Tibial artery (tissue), 4 donors: ENCODE data around the gene SLC4A3.

Source experiments
- DNase-seq, 2 donors: peaks; one replicate each; pipeline ENCODE4 v3.0.0-alpha.2; 2019
- H3K27ac ChIP-seq, 2 donors: fragments of 200-600 bp; sonication (generic) in 1 of 2; 1 replicate in 1 of 2; 2 replicates in 1 of 2; pipeline ENCODE4 v1.5.1; 2018 to 2019; ENCODE audit warnings: mild to moderate bottlenecking in 1 of 2
- H3K27me3 ChIP-seq, 2 donors: fragments of 200-600 bp; sonication (generic) in 1 of 2; one replicate each; pipeline versions ENCODE4 v1.5.1 to v1.6.0; 2016 to 2019
- H3K36me3 ChIP-seq, 3 donors: fragments of 200-600 bp; sonication (generic) in 2 of 3; one replicate each; pipeline ENCODE4 v1.5.1; 2016 to 2019; ENCODE audit warnings: mild to moderate bottlenecking in 2 of 3
- H3K4me1 ChIP-seq, 4 donors: fragments of 200-600 bp; sonication (generic) in 2 of 4; 1 replicate in 3 of 4; 2 replicates in 1 of 4; pipeline ENCODE4 v1.5.1; 2016 to 2019
- H3K4me3 ChIP-seq, 2 donors: fragments of 200-600 bp; sonication (generic) in 1 of 2; 1 replicate in 1 of 2; 2 replicates in 1 of 2; pipeline ENCODE4 v1.5.1; 2018 to 2019; ENCODE audit warnings: mild to moderate bottlenecking in 2 of 2
- H3K9me3 ChIP-seq, 3 donors: fragments of 200-600 bp; sonication (generic) in 1 of 3; one replicate each; pipeline ENCODE4 v1.5.1; 2016 to 2019
- CTCF ChIP-seq, 2 experiments: fragments of 200-600 bp in 1 of 2; fragments of 450-650 bp in 1 of 2; IDR thresholded peaks; one replicate each; pipeline ENCODE4 v1.5.1; 2017 to 2019; ENCODE audit warnings: antibody characterized with exemption in 2 of 2, mild to moderate bottlenecking in 1 of 2, moderate library complexity in 1 of 2
- intact Hi-C: fragments of 100-400 bp; cut with DNase I; formaldehyde crosslinking; loops from one replicate; pipeline ENCODE4 v1.15.0; 2023; ENCODE audit warnings: low total_unique reads

The SLC4A3 gene

GRCh38 chr2:219626540-219626939 lies 890 bp upstream of the SLC4A3 start:
- no peak overlapping the region for H3K4me3 ChIP-seq
- no peaks in the 10 kb centered on the region for H3K9me3 ChIP-seq
- H3K27ac ChIP-seq = no peak overlapping the region
- H3K27me3 ChIP-seq = peaks cover 0 to 17% of the 10 kb centered on the region in 2 donors
- intact Hi-C loops = no loop called here
- no peaks in the 10 kb centered on the region for H3K36me3 ChIP-seq
- DNase-seq = no peak
- H3K4me1 ChIP-seq = peaks cover 0 to 11% (median 10%) of the 10 kb centered on the region in 4 donors
- no peak for TF ChIP-seq CTCF (IDR thresholded peaks at IDR 0.05)

- intact Hi-C loops = no loop called here
- Histone ChIP-seq H3K27me3 (peaks cover 0 to 17% of the 10 kb centered on the region in 2 donors), H3K4me3 (peak overlapping the region in 1 of 2 donors; percentile 66), H3K4me1 (peaks cover 0 to 11% (median 10%) of the 10 kb centered on the region in 4 donors), H3K27ac (no peak overlapping the region), H3K9me3 (no peaks in the 10 kb centered on the region), H3K36me3 (peaks cover 0 to 12% (median 0%) of the 10 kb centered on the region in 3 donors)
- TF ChIP-seq CTCF (IDR thresholded peaks at IDR 0.05) = no peak
- DNase-seq = peak in 1 of 2 donors; percentile 58
These were observed 980 bp downstream of the SLC4A3 start for GRCh38 chr2:219628235-219628985.

GRCh38 chr2:219628986-219629901 lies 1.8 kb downstream of the SLC4A3 start:
- peaks cover 0 to 12% (median 0%) of the 10 kb centered on the region in 3 donors for H3K36me3 ChIP-seq
- TF ChIP-seq CTCF (IDR thresholded peaks at IDR 0.05) = no peak
- no peak overlapping the region for H3K27ac ChIP-seq
- H3K27me3 ChIP-seq = peaks cover 0 to 17% of the 10 kb centered on the region in 2 donors
- peak in 1 of 2 donors; percentile 57 for DNase-seq
- intact Hi-C loops = no loop called here
- no peaks in the 10 kb centered on the region for H3K9me3 ChIP-seq
- H3K4me1 ChIP-seq = peaks cover 0 to 11% (median 10%) of the 10 kb centered on the region in 4 donors
- no peak overlapping the region for H3K4me3 ChIP-seq

- Histone ChIP-seq H3K4me1 (peaks cover 0 to 11% (median 10%) of the 10 kb centered on the region in 4 donors), H3K4me3 (no peak overlapping the region), H3K36me3 (peaks cover 0 to 12% (median 0%) of the 10 kb centered on the region in 3 donors), H3K27ac (no peak overlapping the region), H3K9me3 (no peaks in the 10 kb centered on the region), H3K27me3 (peaks cover 0 to 17% of the 10 kb centered on the region in 2 donors)
- peak in 1 of 2 donors; percentile 57 for DNase-seq
- intact Hi-C loops = no loop called here
- TF ChIP-seq CTCF (IDR thresholded peaks at IDR 0.05) = no peak
These were observed 2.7 kb downstream of the SLC4A3 start for GRCh38 chr2:219629976-219630695.

GRCh38 chr2:219630770-219631405 lies 3.5 kb downstream of the SLC4A3 start:
- intact Hi-C loops = no loop called here
- no peak overlapping the region for H3K27ac ChIP-seq
- peaks cover 0 to 11% (median 10%) of the 10 kb centered on the region in 4 donors for H3K4me1 ChIP-seq

More at GRCh38 chr2:219630770-219631405, 3.5 kb downstream of the SLC4A3 start:
- no peak for TF ChIP-seq CTCF (IDR thresholded peaks at IDR 0.05)
- DNase-seq = peak in 1 of 2 donors; percentile 64
- peaks cover 0 to 12% (median 0%) of the 10 kb centered on the region in 3 donors for H3K36me3 ChIP-seq
- no peaks in the 10 kb centered on the region for H3K9me3 ChIP-seq
- peaks cover 0 to 17% of the 10 kb centered on the region in 2 donors for H3K27me3 ChIP-seq
- no peak overlapping the region for H3K4me3 ChIP-seq
